DMS79 (cell line): Measurements from ENCODE around the gene WDR86.

ENCODE experiments used
- DNase-seq: peaks from one replicate; lab custom pipeline; 2025; lab: John Stamatoyannopoulos, UW

Gene WDR86

GRCh38 chr7:151379193-151379520, 30.7 kb downstream of the WDR86 start:
- no peak for DNase-seq

GRCh38 chr7:151378496-151379192, 31.2 kb downstream of the WDR86 start:
- no peak for DNase-seq

GRCh38 chr7:151378011-151378410, 31.8 kb downstream of the WDR86 start:
- DNase-seq = no peak

- DNase-seq = no peak
Measured at GRCh38 chr7:151377406-151377805, 32.4 kb downstream of the WDR86 start.

- no peak for DNase-seq
Measured at GRCh38 chr7:151376218-151376902, 33.5 kb downstream of the WDR86 start.

GRCh38 chr7:151375530-151376217, 34.2 kb downstream of the WDR86 start:
- DNase-seq = no peak

GRCh38 chr7:151374726-151375125, 35.1 kb downstream of the WDR86 start:
- DNase-seq = no peak

GRCh38 chr7:151374139-151374538, 35.7 kb downstream of the WDR86 start:
- DNase-seq = no peak

GRCh38 chr7:151373599-151373998, 36.2 kb downstream of the WDR86 start:
- DNase-seq = no peak

- no peak for DNase-seq
Measured at GRCh38 chr7:151372612-151373265, 37.1 kb downstream of the WDR86 start.

GRCh38 chr7:151371266-151371665, 38.6 kb downstream of the WDR86 start:
- no peak for DNase-seq

GRCh38 chr7:151368136-151368571, 41.7 kb downstream of the WDR86 start:
- DNase-seq = no peak

- no peak for DNase-seq
Measured at GRCh38 chr7:151367284-151367683, 42.6 kb downstream of the WDR86 start.

GRCh38 chr7:151366880-151367222, 43.0 kb downstream of the WDR86 start:
- DNase-seq = no peak

- no peak for DNase-seq
Measured at GRCh38 chr7:151366166-151366879, 43.5 kb downstream of the WDR86 start.

GRCh38 chr7:151363182-151363581, 46.7 kb downstream of the WDR86 start:
- no peak for DNase-seq

GRCh38 chr7:151361193-151361959, 48.5 kb downstream of the WDR86 start:
- no peak for DNase-seq

GRCh38 chr7:151352512-151352911, 57.3 kb downstream of the WDR86 start:
- DNase-seq = no peak

GRCh38 chr7:151351967-151352366, 57.9 kb downstream of the WDR86 start:
- no peak for DNase-seq

- DNase-seq = no peak
Measured at GRCh38 chr7:151351027-151351426, 58.8 kb downstream of the WDR86 start.

- DNase-seq = no peak
Measured at GRCh38 chr7:151349507-151349853, 60.4 kb downstream of the WDR86 start.

- no peak for DNase-seq
Measured at GRCh38 chr7:151348970-151349369, 60.9 kb downstream of the WDR86 start.
